Stimulated activated naive CD4-positive, alpha-beta T cell (primary cell): ENCODE results near the gene SORCS3.

Experiments used
- DNase-seq, 6 experiments: peaks; one replicate each; lab custom pipeline; 2025; lab: John Stamatoyannopoulos, UW

SORCS3 gene

DNA sequence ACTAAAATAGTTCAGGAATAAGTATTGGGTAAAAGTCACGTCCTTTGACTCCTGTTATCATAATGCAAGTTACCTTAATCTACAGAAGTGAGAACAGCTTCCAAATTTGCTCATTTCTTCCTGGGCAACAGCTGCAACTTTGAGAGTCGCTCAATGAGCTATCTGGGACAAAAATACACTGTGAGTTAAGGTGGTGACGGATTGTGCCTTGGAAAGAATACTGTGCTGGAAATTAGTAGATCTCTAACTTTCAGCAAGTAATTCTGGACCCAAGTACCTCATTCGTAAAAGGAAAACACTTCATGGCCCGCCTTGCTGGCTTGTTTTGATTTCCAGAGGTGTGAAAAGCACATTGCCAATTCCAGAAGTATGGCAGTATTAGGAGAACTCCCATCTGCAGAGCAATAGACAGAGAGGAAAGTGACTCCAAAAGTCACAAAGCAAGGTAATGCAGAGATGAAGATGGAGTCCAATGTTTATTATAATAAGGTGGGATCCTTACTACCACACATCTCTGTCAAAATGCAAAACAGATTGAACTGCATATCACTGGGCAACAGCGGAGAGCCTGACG, 626.0 kb downstream of the SORCS3 start:
- no peak for DNase-seq

DNA sequence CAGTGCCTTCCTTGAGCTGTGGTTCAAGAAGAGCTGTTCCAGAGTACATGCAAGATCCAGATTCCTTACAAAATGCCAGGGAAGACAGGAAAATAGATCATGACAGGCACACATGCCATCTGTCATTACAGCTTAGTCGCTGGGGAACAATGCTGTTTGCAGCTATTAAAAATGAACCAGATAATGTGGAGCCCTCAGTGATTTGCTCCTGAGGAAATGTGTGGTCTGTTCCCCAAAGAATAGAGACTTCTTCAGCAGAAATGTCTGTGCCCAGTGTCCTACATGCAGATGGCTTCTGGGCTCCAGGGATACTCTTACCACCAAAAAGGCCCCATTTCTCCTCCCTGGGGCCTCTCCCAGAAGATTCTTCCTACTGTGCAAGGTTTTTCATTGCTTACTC, 627.9 kb downstream of the SORCS3 start:
- DNase-seq: no peak

DNA sequence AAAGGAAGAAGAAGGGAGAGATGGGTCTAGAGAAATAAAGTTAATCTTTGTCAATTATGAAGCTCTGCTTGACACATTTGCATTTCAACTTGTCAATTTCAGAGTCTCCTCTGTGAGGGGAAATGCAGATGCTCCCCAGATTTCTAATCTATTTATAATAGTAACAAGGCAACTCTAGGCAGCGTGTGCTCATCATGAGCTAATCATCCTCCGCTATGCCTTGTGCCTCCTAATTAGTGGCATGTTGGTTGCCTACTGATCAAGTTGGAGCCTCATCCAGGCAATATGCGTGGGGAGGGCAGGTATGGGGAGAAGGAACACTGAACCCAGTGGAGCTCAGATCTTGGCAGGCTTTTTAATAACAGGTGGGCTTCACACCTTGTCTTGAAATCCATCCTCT, 628.6 kb downstream of the SORCS3 start:
- DNase-seq: no peak

DNA sequence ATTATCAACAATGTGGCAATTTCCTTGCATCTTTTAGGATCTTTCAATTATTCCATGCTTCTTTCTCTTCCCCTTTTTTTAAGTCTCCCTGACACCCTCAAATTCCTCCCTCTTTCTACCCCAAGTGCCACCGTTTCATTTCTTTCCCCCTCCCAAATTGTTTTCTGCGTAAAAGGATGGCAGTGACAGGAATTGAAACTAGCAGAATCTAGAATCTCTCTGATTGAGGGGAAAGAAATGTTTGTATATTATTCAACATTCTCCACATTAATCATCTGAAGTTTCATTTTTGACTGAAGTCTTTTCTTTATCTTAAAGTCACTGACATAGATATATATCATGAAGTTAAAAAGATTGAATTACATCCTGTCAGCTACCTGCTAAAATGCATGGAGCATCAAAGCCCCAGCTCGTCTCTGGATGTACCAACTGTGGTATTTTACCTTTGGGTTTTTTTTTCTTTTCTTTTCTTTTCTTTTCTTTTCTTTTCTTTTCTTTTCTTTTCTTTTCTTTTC, 633.5 kb downstream of the SORCS3 start:
- no peak for DNase-seq

DNA sequence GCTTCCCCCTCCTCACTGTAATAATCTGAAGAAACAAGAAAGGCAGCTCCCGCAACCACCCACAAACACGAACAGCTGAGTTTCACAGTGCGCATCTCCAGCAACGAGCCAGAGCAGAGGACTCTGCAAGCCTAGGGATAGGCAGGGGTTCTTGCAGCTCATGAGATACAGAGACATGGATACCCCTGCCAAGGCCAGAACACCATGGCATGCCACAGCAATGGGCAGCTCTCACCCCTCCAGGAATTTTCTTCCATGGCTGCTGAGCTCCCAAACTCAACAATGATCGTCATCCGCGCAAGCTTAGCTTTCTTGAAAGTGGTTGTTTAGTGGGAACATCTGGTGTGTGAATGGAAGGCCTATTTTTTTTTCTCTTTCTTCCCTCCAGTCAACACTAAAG, 637.3 kb downstream of the SORCS3 start:
- DNase-seq: no peak

DNA sequence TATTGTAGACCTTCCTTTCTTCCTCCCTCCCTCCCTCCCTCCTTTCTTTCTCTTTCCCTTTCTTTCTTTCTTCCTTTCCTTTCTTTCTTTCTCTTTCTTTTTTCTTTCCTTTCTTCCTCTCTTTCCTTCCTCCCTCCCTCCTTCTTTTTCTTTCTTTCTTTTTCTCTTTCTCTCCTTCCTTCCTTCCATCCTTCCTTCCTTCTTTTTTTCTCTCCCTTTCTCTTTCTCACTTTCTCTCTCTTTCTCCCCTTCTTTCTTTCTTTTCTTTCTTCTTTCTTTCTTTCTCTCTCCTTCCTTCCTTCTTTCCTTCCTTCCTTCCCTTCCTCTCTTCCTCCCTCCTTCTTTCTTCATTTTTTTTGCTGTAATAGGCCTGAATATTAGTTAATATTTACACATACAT, 638.0 kb downstream of the SORCS3 start:
- no peak for DNase-seq

DNA sequence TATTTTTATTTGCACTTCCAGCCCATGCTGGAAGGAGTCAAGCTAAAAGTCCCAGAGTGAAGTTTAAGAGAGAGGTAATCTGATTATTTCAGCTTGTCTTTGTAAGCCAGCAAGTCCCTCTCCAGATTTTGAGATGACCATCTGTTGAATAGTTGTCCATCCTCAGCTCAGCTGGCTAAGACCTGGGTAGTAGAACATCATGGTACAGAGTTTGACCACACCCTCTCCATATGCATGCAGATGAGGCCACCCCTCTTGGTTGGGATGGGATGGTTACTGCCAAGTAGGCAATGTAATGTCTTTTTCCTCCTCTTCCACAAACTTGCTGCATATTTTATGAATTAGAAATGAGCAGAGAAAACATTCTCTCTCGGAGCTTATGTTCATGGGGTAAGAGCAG, 639.8 kb downstream of the SORCS3 start:
- no peak for DNase-seq

DNA sequence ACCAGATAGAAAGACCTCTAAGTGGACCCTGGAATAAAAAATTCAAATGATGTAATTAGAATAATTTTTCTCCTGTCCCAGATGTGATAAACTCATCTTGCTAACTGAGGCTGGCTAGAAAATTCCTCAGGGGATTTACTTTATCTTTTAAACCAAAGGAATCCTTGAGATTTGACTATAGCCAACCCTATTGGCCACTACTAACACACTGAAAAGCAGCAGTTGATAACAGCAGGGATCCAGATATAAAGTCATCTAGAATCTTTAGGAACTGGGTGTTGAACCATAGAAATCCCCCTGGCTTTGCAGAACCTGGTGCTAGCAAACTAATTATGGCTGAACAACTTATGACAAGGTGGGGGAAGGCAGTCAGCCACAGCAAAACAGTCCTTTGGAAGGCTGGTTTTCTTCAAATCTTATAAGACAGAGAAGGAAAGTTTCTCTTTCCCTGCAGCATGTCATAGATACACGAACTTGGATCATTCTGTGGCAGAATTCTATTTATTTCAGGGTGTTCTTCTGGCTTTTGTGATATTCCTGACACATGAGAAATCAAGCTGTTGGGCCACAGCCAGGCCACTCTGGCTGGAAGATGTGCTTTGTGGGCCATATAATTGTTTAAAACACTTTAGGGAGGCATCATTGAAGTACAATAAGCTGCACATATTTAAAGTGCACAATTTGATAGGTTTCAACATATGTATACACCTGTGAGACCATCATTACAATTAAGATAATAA, 643.6 kb downstream of the SORCS3 start:
- DNase-seq: no peak

DNA sequence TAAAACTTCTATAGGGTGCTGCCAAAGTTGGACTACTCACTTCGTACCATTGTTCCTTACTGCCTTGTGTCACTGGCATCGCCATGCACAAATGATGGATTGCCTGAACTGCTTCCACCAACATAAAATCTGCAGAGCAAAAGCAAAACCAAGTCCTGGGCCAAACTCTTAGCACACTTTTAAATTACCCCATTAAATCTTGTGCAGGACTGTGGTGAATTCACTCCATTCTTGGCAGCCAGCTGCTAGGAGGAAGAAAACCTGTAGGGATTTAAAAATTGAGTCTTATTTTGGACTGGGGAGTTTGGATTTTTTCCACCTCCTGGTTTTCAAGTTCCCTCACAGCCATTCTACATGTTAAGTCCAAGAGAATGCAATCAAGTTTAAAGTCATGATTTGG, 646.9 kb downstream of the SORCS3 start:
- DNase-seq: no peak

DNA sequence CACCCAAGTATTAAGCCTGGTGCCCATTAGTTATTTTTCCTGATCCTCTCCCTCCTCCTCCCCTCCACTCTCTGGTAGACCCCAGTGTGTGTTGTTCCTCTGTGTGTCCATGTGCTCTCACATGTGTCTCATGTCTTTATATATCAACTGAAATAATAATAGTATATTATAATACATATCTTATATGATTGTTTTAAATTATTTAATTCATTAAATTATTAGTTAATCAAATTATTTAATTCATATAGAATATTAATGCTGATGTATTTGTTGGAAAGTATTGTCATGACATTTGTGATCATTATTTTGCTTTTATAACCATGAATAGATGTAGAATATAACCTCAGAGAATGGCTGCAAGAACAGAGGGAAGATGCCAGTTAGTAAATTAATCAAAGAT, 647.5 kb downstream of the SORCS3 start:
- no peak for DNase-seq

DNA sequence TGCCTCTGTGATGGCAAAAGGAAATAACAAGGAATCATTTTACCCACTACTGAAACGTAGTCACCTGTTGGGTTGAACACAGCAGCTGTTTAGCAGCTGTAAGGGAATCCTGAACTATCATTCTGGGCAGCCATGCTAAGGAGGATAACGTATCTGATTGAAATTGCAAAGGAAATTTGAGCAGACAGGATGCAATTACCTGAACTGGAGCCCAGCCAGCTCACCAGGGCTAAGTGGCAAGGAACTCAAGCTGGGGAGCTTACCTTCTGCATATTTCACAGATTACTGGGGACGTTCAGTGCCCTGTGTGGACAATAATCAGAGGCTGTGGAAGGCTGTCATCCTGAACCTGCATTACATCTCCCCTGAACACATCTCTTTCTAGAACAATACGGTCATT, 650.5 kb downstream of the SORCS3 start:
- no peak for DNase-seq

DNA sequence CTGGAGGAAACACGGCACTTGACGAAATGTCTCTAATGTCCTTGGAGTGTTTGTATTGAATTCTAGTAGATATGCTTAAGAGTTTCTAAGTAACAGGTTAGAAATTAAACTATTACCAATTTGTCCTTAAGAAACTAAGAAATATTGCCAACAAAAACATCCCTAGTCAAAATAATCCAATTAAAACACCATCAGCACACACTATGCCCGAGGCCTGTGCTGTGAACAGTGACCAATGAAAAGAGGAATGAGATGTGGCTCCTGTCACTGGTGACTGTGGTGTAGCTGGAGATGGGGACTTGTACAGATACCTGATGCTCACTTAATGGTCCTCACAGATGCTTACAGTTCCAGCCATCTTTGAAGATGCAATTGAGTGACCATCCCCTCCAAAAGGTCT, 651.1 kb downstream of the SORCS3 start:
- no peak for DNase-seq
